DOHH2 (cell line): ENCODE measurements around the gene NEGR1.

Experiments
- H3F3A ChIP-seq: fragments of 200-600 bp; sonication (generic), shearing (Covaris generic); 2 replicates; pipeline ENCODE4 v1.6.0; 2016; ENCODE audit warnings: antibody characterized with exemption, mild to moderate bottlenecking; ENCODE audit not compliant: control insufficient read depth, insufficient read depth
- H3K27ac ChIP-seq: fragments of 200-600 bp; sonication (generic); 2 replicates; pipeline ENCODE4 v1.5.1; 2014; ENCODE audit warnings: low read depth, mild to moderate bottlenecking, low read length, moderate library complexity
- H3K27me3 ChIP-seq: fragments of 200-600 bp; sonication (generic); 2 replicates; pipeline ENCODE4 v1.6.1; 2014; ENCODE audit warnings: mild to moderate bottlenecking, low read length, mixed read lengths; ENCODE audit not compliant: control insufficient read depth
- H3K36me3 ChIP-seq: fragments of 200-600 bp; sonication (generic); 2 replicates; pipeline ENCODE4 v1.6.1; 2014; ENCODE audit warnings: mild to moderate bottlenecking, low read length, moderate library complexity, mixed read lengths; ENCODE audit not compliant: control insufficient read depth
- H3K4me1 ChIP-seq: fragments of 200-600 bp; sonication (generic); 2 replicates; pipeline ENCODE4 v1.6.1; 2014; ENCODE audit warnings: mild to moderate bottlenecking, low read length, mixed read lengths; ENCODE audit not compliant: control insufficient read depth
- H3K4me2 ChIP-seq: fragments of 200-600 bp; sonication (generic); 2 replicates; pipeline ENCODE4 v1.6.0; 2014; ENCODE audit warnings: mild to moderate bottlenecking, low read length, moderate library complexity
- H3K4me3 ChIP-seq: fragments of 200-600 bp; sonication (generic); 2 replicates; pipeline ENCODE4 v1.5.1; 2014; ENCODE audit warnings: mild to moderate bottlenecking, low read length, mixed read lengths
- H3K79me2 ChIP-seq: fragments of 200-600 bp; sonication (generic); 2 replicates; pipeline ENCODE4 v1.6.1; 2014; ENCODE audit warnings: mild to moderate bottlenecking, low read length, mixed read lengths; ENCODE audit not compliant: control insufficient read depth
- H3K9me2 ChIP-seq: fragments of 200-600 bp; sonication (generic); replicated peaks from 2 replicates; pipeline ENCODE4 v1.6.1; 2014; ENCODE audit warnings: mild to moderate bottlenecking, low read length, mixed read lengths; ENCODE audit not compliant: control insufficient read depth
- H3K9me3 ChIP-seq: fragments of 200-600 bp; sonication (generic); 2 replicates; pipeline ENCODE4 v1.6.1; 2014; ENCODE audit warnings: antibody characterized with exemption, low read length, mixed read lengths; ENCODE audit not compliant: control insufficient read depth, insufficient read depth
- H4K20me1 ChIP-seq: fragments of 200-600 bp; sonication (generic); 2 replicates; pipeline ENCODE4 v1.6.0; 2014; ENCODE audit warnings: low read depth, mild to moderate bottlenecking, antibody characterized with exemption, low read length, moderate library complexity; ENCODE audit not compliant: control insufficient read depth, insufficient read depth
- CTCF ChIP-seq: fragments of 200-600 bp; sonication (generic); IDR thresholded peaks from one replicate; pipeline ENCODE4 v1.5.1; 2014; ENCODE audit warnings: antibody characterized with exemption, mild to moderate bottlenecking, low read depth, low read length; ENCODE audit not compliant: poor library complexity, severe bottlenecking
- EZH2phosphoT487 ChIP-seq: fragments of 200-600 bp; sonication (generic); IDR thresholded peaks from 2 replicates; pipeline ENCODE4 v1.6.1; 2017; ENCODE audit warnings: borderline replicate concordance, mild to moderate bottlenecking, antibody characterized with exemption, low read length, moderate library complexity, mixed read lengths

The NEGR1 gene

GRCh38 chr1:71788113-71788512 is 494.2 kb downstream of the NEGR1 start:
- H3K9me3 ChIP-seq: no peaks in the 10 kb centered on the region
- no peaks in the 10 kb centered on the region for H3K9me2 ChIP-seq
- H3K4me2 ChIP-seq: no peak overlapping the region
- no peaks in the 10 kb centered on the region for H4K20me1 ChIP-seq
- no peak for TF ChIP-seq CTCF
- no peak for TF ChIP-seq EZH2phosphoT487
- H3K36me3 ChIP-seq: no peaks in the 10 kb centered on the region
- H3K79me2 ChIP-seq: no peaks in the 10 kb centered on the region
- no peak overlapping the region for H3K27ac ChIP-seq
- H3F3A ChIP-seq: no peaks in the 10 kb centered on the region
- peaks cover 11% of the 10 kb centered on the region for H3K4me1 ChIP-seq
- no peaks in the 10 kb centered on the region for H3K27me3 ChIP-seq
- no peak overlapping the region for H3K4me3 ChIP-seq

- no peaks in the 10 kb centered on the region for H3F3A ChIP-seq
- no peak overlapping the region for H3K4me3 ChIP-seq
- H3K9me2 ChIP-seq: no peaks in the 10 kb centered on the region
- no peaks in the 10 kb centered on the region for H3K36me3 ChIP-seq
- H3K9me3 ChIP-seq: no peaks in the 10 kb centered on the region
- H3K27me3 ChIP-seq: no peaks in the 10 kb centered on the region
- H3K4me2 ChIP-seq: no peak overlapping the region
- H3K27ac ChIP-seq: no peak overlapping the region
- H3K79me2 ChIP-seq: no peaks in the 10 kb centered on the region
- H4K20me1 ChIP-seq: no peaks in the 10 kb centered on the region
- TF ChIP-seq EZH2phosphoT487: no peak
- no peak for TF ChIP-seq CTCF
- peaks cover 11% of the 10 kb centered on the region for H3K4me1 ChIP-seq
These were observed 494.6 kb downstream of the NEGR1 start for GRCh38 chr1:71787699-71788098.

GRCh38 chr1:71786218-71786617 is 496.1 kb downstream of the NEGR1 start:
- H3K27ac ChIP-seq: no peak overlapping the region

More at GRCh38 chr1:71786218-71786617, 496.1 kb downstream of the NEGR1 start:
- Histone ChIP-seq H3K27me3 (no peaks in the 10 kb centered on the region), H4K20me1 (no peaks in the 10 kb centered on the region), H3K4me1 (no peaks in the 10 kb centered on the region), H3K9me3 (no peaks in the 10 kb centered on the region), H3K36me3 (no peaks in the 10 kb centered on the region), H3K9me2 (no peaks in the 10 kb centered on the region), H3K4me3 (no peak overlapping the region), H3K79me2 (no peaks in the 10 kb centered on the region), H3F3A (no peaks in the 10 kb centered on the region), H3K4me2 (no peak overlapping the region)
- TF ChIP-seq EZH2phosphoT487 (no peak), CTCF (no peak)
